HG02623 (cell line): Measurements from ENCODE around the gene PGM2.

Experiments used
- ATAC-seq: cut with Tn5 transposase; IDR thresholded peaks from one replicate; pipeline ENCODE4 v1.9.1; 2021; ENCODE audit warnings: moderate library complexity; ENCODE audit not compliant: unreplicated experiment

The PGM2 gene

DNA sequence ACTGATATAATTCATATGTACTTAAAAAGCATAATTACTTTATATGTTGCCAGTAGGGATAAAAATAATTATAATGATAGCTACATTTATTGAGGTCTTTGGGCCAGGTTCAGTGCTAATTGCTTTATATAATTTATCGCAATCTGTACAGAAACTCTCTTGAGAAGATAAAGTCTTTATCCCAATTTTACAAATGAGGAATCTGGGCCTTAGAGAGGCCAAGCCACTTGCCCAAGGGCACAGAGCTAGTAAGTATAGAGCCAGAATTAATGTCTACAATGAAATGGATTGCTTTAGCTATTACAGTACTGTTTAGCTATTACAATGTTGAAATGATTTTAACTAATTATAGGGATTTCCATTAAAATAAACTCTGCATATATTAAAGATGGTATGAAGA, 33.8 kb downstream of the PGM2 start:
- no peak for ATAC-seq

DNA sequence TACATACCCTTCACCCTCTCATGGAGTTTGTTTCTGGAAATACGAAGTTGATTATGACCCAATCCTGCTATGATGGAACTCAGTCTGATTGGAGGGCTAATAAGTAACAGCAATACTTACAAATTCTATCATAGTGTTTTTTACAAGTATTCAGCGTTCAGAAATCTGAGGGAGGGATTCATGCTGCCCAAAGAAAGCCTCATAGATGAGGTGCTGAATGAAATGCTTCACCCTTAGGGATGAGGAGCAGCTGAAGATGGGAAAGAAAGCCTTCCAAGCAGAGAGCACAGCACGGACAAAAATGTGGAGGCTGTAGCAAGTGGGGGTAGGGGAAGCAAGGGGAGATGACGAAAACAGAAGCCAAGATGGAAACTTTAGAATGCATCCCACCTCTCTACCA, 36.5 kb downstream of the PGM2 start:
- no peak for ATAC-seq

GRCh38 chr4:37864786-37865185, 38.3 kb downstream of the PGM2 start:
- ATAC-seq, result no peak

DNA sequence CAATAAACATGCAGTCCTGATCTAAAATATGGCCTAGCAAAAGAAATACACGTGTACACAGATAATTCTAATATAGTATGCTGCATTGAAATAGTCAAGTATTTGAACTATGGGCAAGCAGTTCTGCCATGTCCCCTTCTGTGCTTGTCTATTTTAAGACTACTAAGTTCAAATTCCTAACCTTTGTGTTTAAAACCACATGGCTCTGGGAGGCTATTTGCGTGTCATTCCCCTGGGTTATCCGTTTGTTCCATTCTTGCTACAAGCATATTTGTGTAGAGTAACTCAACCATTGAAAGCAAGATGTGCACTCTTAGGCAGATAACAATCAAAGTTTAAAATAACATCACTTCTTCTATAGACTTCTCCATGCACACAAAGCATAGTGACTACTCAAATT, 39.0 kb downstream of the PGM2 start:
- no peak for ATAC-seq

DNA sequence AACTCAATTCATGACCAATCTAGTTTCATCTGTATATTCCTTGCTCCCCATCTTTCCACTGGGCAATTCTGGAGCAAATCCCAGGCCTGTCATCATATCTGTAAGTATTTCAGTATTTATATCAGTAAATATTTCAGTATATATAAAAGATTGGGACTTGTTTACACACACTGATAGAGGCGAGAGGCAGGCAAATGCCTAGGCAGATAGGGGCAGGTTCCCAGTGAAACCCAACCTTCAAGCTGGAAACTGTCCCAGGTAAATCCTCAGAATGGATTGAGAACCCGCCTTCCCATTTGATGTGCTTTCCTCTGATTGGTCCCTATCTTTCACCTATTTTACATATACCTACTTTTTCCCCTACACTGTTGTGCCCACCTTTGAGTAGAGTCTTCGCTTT, 40.6 kb downstream of the PGM2 start:
- ATAC-seq, result no peak

DNA sequence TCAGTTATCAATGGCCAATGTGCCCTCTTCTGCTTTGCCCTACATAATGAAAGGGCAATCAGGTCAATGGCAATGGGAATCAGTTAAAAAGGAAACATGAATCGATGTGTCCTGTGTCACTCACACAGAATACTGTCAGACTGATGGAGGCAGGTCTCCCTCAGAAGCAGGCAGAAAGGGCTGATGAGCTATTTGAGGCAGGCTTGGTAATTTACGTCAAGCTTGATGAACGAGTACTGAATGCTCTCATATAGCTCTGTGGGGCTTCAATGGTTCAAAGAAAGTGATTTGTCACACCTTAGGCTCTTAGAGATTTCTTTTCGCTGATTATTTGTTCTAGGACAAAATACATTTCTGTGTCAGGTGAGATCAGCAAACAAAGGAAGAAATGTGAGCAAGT, 41.8 kb downstream of the PGM2 start:
- no peak for ATAC-seq

DNA sequence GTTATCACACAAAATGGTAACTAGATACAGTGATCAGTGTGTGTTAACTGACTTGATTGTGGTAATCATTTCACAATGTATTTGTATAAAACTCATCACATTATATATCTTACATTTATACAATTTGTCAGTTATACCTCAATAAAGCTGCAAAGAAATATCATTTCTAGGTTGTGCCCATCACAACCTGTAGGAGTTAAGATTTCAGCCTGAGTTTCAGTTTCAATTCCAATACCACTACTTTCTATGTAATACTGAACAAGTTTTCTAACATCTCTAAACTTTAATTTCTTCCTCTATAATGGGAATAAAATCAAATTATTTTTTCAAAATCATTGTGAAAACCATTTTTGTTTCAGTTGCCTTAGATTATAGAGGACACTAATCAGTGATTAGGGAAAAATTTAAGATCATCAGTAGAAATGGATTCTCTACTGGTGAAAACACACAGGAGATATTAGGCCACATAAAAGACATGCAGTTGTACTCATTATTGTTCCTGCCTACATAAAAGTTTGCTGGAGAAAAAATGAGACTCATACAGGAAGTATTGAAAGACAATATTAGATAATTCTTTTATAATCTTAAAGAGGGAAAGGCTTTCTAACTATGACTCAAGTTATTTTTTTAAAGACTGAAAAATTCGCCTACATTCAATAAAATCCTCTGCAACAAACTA, 46.0 kb downstream of the PGM2 start:
- peak; percentile 57 for ATAC-seq

- ATAC-seq, result no peak
Measured at GRCh38 chr4:37873386-37873785, 46.9 kb downstream of the PGM2 start.

- ATAC-seq, result no peak
Measured at GRCh38 chr4:37876156-37876555, 49.7 kb downstream of the PGM2 start.

DNA sequence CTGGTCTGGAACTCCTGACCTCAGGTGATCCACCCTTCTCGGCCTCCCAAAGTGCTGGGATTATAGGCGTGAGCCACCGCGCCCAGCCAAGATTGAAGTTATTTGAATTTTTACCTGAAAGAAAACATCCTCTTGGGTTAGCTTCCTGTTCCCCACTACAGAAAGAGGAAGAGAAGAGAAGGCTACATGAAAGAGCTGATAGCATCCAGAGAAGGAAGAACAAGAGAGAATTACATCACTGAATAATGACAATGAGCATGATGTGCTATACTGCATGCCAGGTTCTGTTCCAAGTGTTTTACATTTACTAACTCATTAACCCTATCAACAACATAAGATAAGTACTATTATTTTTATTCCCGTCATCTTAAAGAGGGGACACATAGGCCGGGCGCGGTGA, 52.9 kb downstream of the PGM2 start:
- ATAC-seq, result no peak

DNA sequence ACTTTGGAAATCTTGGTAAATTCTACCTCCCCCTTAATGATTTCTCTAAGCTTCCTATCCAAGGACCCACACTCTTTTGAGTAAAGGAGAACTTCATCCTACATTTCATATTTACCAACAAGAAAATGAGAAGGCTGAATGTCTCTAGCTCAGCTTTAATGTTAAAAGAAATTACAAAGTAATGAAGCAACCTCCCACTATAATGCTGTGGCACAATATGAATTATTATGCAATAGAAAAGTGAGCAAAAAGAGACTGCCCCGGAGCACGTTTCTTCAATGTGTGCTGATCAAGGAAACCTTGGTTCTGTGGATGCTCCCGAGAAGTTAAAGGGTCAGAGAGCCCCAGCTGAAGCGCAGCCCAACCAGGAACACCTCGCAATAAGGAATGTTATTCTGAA, 55.3 kb downstream of the PGM2 start:
- no peak for ATAC-seq

DNA sequence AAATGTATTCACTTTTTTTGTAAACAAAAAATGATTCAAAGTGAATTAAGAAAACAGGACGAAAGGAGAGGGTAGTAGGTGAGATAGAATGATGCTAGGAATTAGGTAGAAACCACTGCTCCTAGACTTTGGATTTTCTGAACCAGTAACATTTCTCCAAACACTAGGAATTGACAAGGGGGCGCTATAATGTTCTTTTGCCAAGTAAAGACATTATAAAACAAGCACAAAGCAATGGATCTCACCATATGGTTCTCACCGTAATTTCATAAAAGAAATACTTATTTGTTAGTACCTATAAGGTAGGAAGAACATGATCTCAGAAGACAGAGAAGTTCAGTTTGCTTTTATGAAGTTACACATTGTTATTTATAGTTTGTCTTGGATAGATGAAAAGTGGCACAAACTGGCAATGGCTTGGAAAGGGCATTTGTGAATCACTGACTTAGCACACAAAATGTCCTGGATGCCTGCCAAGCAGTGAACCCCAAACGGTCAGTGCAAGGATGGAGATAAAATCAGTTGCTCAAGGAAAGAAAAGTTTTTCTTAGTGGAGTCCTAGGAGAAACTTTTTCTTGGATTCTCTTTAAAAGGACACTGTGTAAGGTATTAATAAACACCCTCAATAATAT, 56.3 kb downstream of the PGM2 start:
- no peak for ATAC-seq

DNA sequence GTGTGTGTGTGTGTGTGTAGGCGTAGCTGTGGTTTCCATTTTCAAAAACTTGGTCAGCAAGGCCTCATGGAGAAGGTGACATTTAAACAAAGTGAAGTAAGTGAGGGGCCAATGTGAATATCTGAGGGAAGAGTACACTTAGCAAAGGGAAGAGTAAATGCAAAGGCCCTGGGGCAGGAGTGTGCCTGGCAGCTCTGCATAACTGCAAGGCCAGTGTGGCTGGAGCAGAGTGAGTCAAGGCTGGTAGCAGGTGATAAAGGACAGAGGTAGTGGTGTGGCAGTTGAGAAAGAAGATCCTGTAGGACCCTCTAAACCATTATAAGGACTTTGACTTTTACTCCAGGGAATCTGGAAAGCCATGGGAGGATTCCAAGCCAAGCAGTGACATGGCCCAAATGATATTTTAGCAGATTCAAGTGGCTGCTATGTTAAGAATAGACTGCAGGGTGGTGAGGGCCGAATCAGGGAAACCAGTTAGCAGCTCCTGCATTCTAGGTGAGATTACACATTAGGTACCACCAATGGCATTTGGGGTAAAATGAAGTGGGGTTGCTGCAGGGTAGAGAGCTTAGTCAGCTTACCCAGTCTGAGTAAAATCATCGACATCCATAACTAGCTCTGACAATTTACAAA, 58.5 kb downstream of the PGM2 start:
- ATAC-seq, result no peak

- ATAC-seq, result no peak
Measured at GRCh38 chr4:37885496-37885895, 59.0 kb downstream of the PGM2 start.

DNA sequence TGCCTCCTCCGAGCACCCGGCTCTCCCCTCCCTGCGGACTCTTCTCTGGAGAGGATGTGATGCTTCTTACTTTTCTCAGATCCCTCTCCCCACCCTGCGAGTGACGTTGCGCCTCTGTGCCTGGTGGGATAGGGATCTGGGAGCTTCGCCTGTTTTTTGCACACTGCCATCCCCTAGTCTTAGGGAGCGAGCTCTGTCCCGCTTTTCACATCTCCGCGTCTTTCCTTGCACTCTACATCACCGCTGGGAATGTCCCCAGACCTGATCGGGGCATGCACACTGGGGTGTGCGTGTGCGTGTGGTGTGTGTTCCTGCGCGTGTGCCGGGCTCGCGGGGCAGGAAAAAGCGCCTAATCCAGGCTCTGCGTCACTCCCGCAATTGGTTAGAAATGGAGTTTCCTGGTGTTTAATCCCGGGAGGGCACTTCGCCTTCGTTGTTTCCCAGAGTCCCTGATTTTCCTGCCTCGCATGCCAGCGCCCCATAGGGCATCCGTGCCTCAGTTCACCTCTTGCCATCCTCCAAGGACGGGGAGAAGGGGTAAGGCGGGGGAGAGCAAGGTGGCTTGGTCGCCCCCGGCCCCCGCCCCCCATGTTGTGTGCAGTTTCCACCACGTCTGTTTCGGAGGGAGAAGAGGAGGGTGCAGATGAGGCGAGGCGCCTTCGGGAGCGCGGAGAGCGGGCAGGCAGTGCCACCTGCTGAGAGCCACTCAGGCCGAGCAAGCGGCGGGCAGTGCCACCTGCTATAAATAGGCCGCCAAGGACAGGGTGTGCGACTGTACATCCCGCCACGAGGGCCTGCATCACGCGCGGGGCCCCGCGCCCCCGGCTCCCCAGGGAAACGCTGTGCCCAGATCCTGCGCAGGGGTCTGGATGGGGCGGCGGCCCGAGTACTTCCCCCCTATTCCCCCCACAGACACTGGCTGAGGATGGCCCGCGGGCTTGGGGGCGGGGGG, 63.6 kb downstream of the PGM2 start:
- peak; percentile 4 for ATAC-seq

DNA sequence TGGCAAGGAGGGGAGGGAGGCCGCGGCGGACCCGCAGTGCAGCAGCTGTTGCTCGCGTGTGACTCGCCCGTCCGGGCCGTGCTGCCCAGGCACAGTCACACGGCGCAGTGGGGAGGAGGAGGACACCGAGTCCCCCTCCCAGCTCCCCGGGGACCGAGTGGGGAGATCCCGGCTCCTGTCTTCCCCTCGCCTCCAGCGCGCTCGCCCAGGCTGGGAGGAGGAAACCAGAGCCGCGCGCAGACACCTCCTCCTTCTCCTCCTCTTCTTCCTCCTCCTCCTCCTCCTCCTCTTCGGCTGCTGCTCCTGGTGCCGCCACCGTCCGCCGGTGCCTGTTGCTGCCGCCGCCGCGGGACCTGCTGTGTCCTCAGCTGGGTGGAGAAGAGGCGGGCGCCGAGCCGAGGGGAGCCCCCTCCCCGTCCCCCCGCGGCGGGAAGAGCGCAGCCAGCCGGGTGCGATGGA, 64.3 kb downstream of the PGM2 start, which contains the start of gene TBC1D1:
TSS of gene TBC1D1 (plus strand) at position 284 of the 459 bp plus-strand sequence. CDS start 11,012 bp downstream, outside the sequence.
- peak; percentile 25 for ATAC-seq

- peak; percentile 41 for ATAC-seq
Measured at GRCh38 chr4:37891260-37892159, 65.0 kb downstream of the PGM2 start.

DNA sequence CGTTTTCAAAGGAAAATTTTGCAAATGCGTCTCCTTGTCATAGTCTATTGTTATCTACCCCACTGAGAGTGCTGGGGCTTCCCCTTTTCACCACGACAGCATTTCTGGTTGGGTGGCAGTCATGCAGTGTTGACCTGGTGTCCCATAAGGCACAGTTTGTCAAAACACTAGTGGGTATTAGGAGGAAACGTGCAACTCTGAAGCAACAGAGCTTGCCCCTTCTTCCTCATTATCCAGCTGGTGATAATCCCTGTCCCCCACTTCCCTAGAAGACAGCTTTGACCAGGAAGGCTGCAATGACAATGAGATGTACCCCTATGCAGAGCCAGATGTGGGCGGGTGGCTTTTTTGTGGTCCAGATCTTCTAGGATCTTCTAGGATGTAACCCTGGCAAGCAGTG, 66.2 kb downstream of the PGM2 start:
- peak; percentile 61 for ATAC-seq

DNA sequence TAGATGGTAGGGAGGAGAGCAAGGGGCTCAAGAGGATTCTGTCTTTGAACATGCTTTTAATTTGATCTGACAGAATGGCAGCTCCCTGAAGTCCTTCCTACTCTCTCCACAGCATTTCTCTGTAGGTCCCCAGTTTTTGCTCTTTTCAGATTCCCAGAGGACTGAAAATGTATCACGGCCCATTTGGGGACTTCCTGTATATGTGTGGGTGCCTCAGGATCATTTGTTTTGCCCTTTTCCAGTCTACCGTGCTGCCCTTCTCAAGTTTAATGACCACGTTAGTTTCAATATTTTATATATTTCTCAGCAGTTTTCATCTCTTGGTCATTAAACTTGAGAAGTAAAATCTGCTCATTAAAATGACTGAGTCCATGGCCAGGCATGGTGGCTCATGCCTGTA, 66.7 kb downstream of the PGM2 start:
- ATAC-seq, result no peak

GRCh38 chr4:37895271-37895670, 68.8 kb downstream of the PGM2 start:
- no peak for ATAC-seq
